ENCODE results near the gene HINT3.

The HINT3 gene

GRCh38 chr6:125913145-125913544, 43.4 kb upstream of the HINT3 start:
- H2BK5ac ChIP-seq (ENCODE audit: low read depth, low read length, poor library complexity) = peak overlapping the region; percentile 21
- no peak for DNase-seq
- WGBS (ENCODE audit: extremely low coverage, insufficient coverage, insufficient read length) = no CpG with 5 or more reads among the region's 1 CpG
- H3K14ac ChIP-seq (ENCODE audit: low read length) = no peak overlapping the region
- no peak overlapping the region for H3K27ac ChIP-seq (ENCODE audit: low read depth, low read length)
- no peak overlapping the region for H4K91ac ChIP-seq (ENCODE audit: low read depth, low read length)
- no peak overlapping the region for H3K18ac ChIP-seq (ENCODE audit: low read length)
- H3K4me2 ChIP-seq (ENCODE audit: low read length) = no peak overlapping the region
- no peak overlapping the region for H2AFZ ChIP-seq (ENCODE audit: insufficient read depth, low read length, poor library complexity)
- H2BK120ac ChIP-seq (ENCODE audit: insufficient read depth, low read length, poor library complexity) = peak overlapping the region; percentile 20
- H3K9ac ChIP-seq (ENCODE audit: low read length) = no peak overlapping the region
- H4K8ac ChIP-seq (ENCODE audit: low read depth, low read length) = no peak overlapping the region
- H3K4ac ChIP-seq (ENCODE audit: low read depth, low read length) = no peak overlapping the region
- H3K79me2 ChIP-seq (ENCODE audit: control insufficient read depth, insufficient read depth, low read length, poor library complexity) = no peaks in the 10 kb centered on the region
- H3K4me1 ChIP-seq (ENCODE audit: control insufficient read depth in 1 of 2, insufficient read depth in 2 of 2, low read length in 2 of 2) = peaks cover 2 to 3% of the 10 kb centered on the region in 2 experiments
- peaks cover 8% of the 10 kb centered on the region for H3K79me1 ChIP-seq (ENCODE audit: low read length)
- H2BK12ac ChIP-seq (ENCODE audit: low read length) = no peak overlapping the region
- H3K27me3 ChIP-seq (ENCODE audit: insufficient read depth, low read length) = no peaks in the 10 kb centered on the region
- no peaks in the 10 kb centered on the region for H3K9me3 ChIP-seq (ENCODE audit: insufficient read depth, low read depth, low read length)
- H2AK5ac ChIP-seq (ENCODE audit: low read length) = no peak overlapping the region
- peaks cover 2 to 5% of the 10 kb centered on the region in 2 experiments for H3K36me3 ChIP-seq (ENCODE audit: control insufficient read depth in 1 of 2, insufficient read depth in 2 of 2, low read length in 2 of 2)
- no peak overlapping the region for H3K23ac ChIP-seq (ENCODE audit: low read length)
- no peak overlapping the region for H3K4me3 ChIP-seq (ENCODE audit: low read depth, low read length)
- no peak overlapping the region for H4K12ac ChIP-seq (ENCODE audit: low read depth, low read length)

- no peak overlapping the region for H3K4ac ChIP-seq (ENCODE audit: low read depth, low read length)
- no peak overlapping the region for H3K18ac ChIP-seq (ENCODE audit: low read length)
- no peak overlapping the region for H3K23ac ChIP-seq (ENCODE audit: low read length)
- H3K27ac ChIP-seq (ENCODE audit: low read depth, low read length) = no peak overlapping the region
- H2BK120ac ChIP-seq (ENCODE audit: insufficient read depth, low read length, poor library complexity) = no peak overlapping the region
- H3K14ac ChIP-seq (ENCODE audit: low read length) = no peak overlapping the region
- no CpG with 5 or more reads among the region's 5 CpGs for WGBS (ENCODE audit: extremely low coverage, insufficient coverage, insufficient read length)
- peaks cover 2 to 7% of the 10 kb centered on the region in 2 experiments for H3K4me1 ChIP-seq (ENCODE audit: control insufficient read depth in 1 of 2, insufficient read depth in 2 of 2, low read length in 2 of 2)
- H2BK5ac ChIP-seq (ENCODE audit: low read depth, low read length, poor library complexity) = no peak overlapping the region
- no peak overlapping the region for H3K4me2 ChIP-seq (ENCODE audit: low read length)
- peaks cover 2 to 5% of the 10 kb centered on the region in 2 experiments for H3K36me3 ChIP-seq (ENCODE audit: control insufficient read depth in 1 of 2, insufficient read depth in 2 of 2, low read length in 2 of 2)
- H4K8ac ChIP-seq (ENCODE audit: low read depth, low read length) = no peak overlapping the region
- no peaks in the 10 kb centered on the region for H3K79me2 ChIP-seq (ENCODE audit: control insufficient read depth, insufficient read depth, low read length, poor library complexity)
- no peak overlapping the region for H2AFZ ChIP-seq (ENCODE audit: insufficient read depth, low read length, poor library complexity)
- H3K79me1 ChIP-seq (ENCODE audit: low read length) = peaks cover 8% of the 10 kb centered on the region
- H4K91ac ChIP-seq (ENCODE audit: low read depth, low read length) = no peak overlapping the region
- DNase-seq = peak in 1 of 2 donors; percentile 20
- H3K27me3 ChIP-seq (ENCODE audit: insufficient read depth, low read length) = no peaks in the 10 kb centered on the region
- H3K9ac ChIP-seq (ENCODE audit: low read length) = no peak overlapping the region
- H4K12ac ChIP-seq (ENCODE audit: low read depth, low read length) = no peak overlapping the region
- H2BK12ac ChIP-seq (ENCODE audit: low read length) = no peak overlapping the region
- H3K9me3 ChIP-seq (ENCODE audit: insufficient read depth, low read depth, low read length) = no peaks in the 10 kb centered on the region
- no peak overlapping the region for H3K4me3 ChIP-seq (ENCODE audit: low read depth, low read length)
- no peak overlapping the region for H2AK5ac ChIP-seq (ENCODE audit: low read length)
Measured at GRCh38 chr6:125913864-125914351, 42.7 kb upstream of the HINT3 start.

- Histone ChIP-seq H2AFZ (ENCODE audit: insufficient read depth, low read length, poor library complexity) (no peak overlapping the region), H3K4me1 (ENCODE audit: control insufficient read depth in 1 of 2, insufficient read depth in 2 of 2, low read length in 2 of 2) (peaks cover 4 to 11% of the 10 kb centered on the region in 2 experiments), H3K18ac (ENCODE audit: low read length) (peak overlapping the region; percentile 56), H2AK5ac (ENCODE audit: low read length) (no peak overlapping the region), H3K23ac (ENCODE audit: low read length) (no peak overlapping the region), H2BK120ac (ENCODE audit: insufficient read depth, low read length, poor library complexity) (peak overlapping the region; percentile 58), H4K91ac (ENCODE audit: low read depth, low read length) (peak overlapping the region; percentile 61), H4K12ac (ENCODE audit: low read depth, low read length) (no peak overlapping the region), H3K79me1 (ENCODE audit: low read length) (peaks cover 7% of the 10 kb centered on the region), H3K27me3 (ENCODE audit: insufficient read depth, low read length) (no peaks in the 10 kb centered on the region), H3K27ac (ENCODE audit: low read depth, low read length) (no peak overlapping the region), H3K9me3 (ENCODE audit: insufficient read depth, low read depth, low read length) (no peaks in the 10 kb centered on the region), H2BK12ac (ENCODE audit: low read length) (peak overlapping the region; percentile 84), H2BK5ac (ENCODE audit: low read depth, low read length, poor library complexity) (no peak overlapping the region), H3K9ac (ENCODE audit: low read length) (no peak overlapping the region), H3K4me2 (ENCODE audit: low read length) (no peak overlapping the region), H3K4me3 (ENCODE audit: low read depth, low read length) (no peak overlapping the region), H3K14ac (ENCODE audit: low read length) (no peak overlapping the region), H3K36me3 (ENCODE audit: control insufficient read depth in 1 of 2, insufficient read depth in 2 of 2, low read length in 2 of 2) (peaks cover 7 to 9% of the 10 kb centered on the region in 2 experiments), H3K4ac (ENCODE audit: low read depth, low read length) (no peak overlapping the region), H3K79me2 (ENCODE audit: control insufficient read depth, insufficient read depth, low read length, poor library complexity) (no peaks in the 10 kb centered on the region), H4K8ac (ENCODE audit: low read depth, low read length) (no peak overlapping the region)
- DNase-seq = no peak
- WGBS (ENCODE audit: extremely low coverage, insufficient coverage, insufficient read length) = no CpG with 5 or more reads among the region's 4 CpGs
Measured at GRCh38 chr6:125918230-125918629, 38.3 kb upstream of the HINT3 start.

GRCh38 chr6:125918681-125919566, 37.6 kb upstream of the HINT3 start:
- H3K27ac ChIP-seq (ENCODE audit: low read depth, low read length) = peak overlapping the region; percentile 46
- H3K4me3 ChIP-seq (ENCODE audit: low read depth, low read length) = no peak overlapping the region
- WGBS (ENCODE audit: extremely low coverage, insufficient coverage, insufficient read length) = no CpG with 5 or more reads among the region's 13 CpGs
- no peak overlapping the region for H4K8ac ChIP-seq (ENCODE audit: low read depth, low read length)
- no peak overlapping the region for H3K18ac ChIP-seq (ENCODE audit: low read length)
- peak overlapping the region; percentile 35 for H3K4me2 ChIP-seq (ENCODE audit: low read length)
- H3K4ac ChIP-seq (ENCODE audit: low read depth, low read length) = no peak overlapping the region
- no peaks in the 10 kb centered on the region for H3K9me3 ChIP-seq (ENCODE audit: insufficient read depth, low read depth, low read length)
- H3K23ac ChIP-seq (ENCODE audit: low read length) = no peak overlapping the region
- H2AK5ac ChIP-seq (ENCODE audit: low read length) = no peak overlapping the region
- peak overlapping the region; percentile 59 for H2BK5ac ChIP-seq (ENCODE audit: low read depth, low read length, poor library complexity)
- no peak overlapping the region for H4K12ac ChIP-seq (ENCODE audit: low read depth, low read length)
- peak overlapping the region; percentile 59 for H2BK12ac ChIP-seq (ENCODE audit: low read length)
- peaks cover 6% of the 10 kb centered on the region for H3K79me1 ChIP-seq (ENCODE audit: low read length)
- peak overlapping the region; percentile 58 for H4K91ac ChIP-seq (ENCODE audit: low read depth, low read length)
- H3K9ac ChIP-seq (ENCODE audit: low read length) = no peak overlapping the region
- no peaks in the 10 kb centered on the region for H3K79me2 ChIP-seq (ENCODE audit: control insufficient read depth, insufficient read depth, low read length, poor library complexity)
- H3K14ac ChIP-seq (ENCODE audit: low read length) = peak overlapping the region; percentile 14
- H3K27me3 ChIP-seq (ENCODE audit: insufficient read depth, low read length) = no peaks in the 10 kb centered on the region
- peak overlapping the region; percentile 4 for H2BK120ac ChIP-seq (ENCODE audit: insufficient read depth, low read length, poor library complexity)
- DNase-seq = peak; percentile 28 to 54
- H3K4me1 ChIP-seq (ENCODE audit: control insufficient read depth in 1 of 2, insufficient read depth in 2 of 2, low read length in 2 of 2) = peaks cover 4 to 13% of the 10 kb centered on the region in 2 experiments
- H2AFZ ChIP-seq (ENCODE audit: insufficient read depth, low read length, poor library complexity) = no peak overlapping the region
- peaks cover 7 to 9% of the 10 kb centered on the region in 2 experiments for H3K36me3 ChIP-seq (ENCODE audit: control insufficient read depth in 1 of 2, insufficient read depth in 2 of 2, low read length in 2 of 2)
